Measurements from ENCODE around the gene TMEM158.

GRCh38 chr3:45240292-45240691, 14.2 kb upstream of the TMEM158 start:
- TF ChIP-seq POLR2A (IDR thresholded peaks at IDR 0.05; ENCODE audit: low read length) (no peak), GATA1 (IDR thresholded peaks at IDR 0.05; ENCODE audit: low read depth, low read length) (no peak)

Data from erythroblast (primary cell).